ENCODE data around the gene OPRPN.

GRCh38 chr4:70399319-70399718 lies 1.6 kb downstream of the OPRPN start:
- no peak for TF ChIP-seq SP1 (IDR thresholded peaks at IDR 0.05; ENCODE audit: low read depth, low read length)
- TF ChIP-seq CTCF (IDR thresholded peaks at IDR 0.05; ENCODE audit: control extremely low read depth in 1 of 3, insufficient read depth in 1 of 3, low read depth in 1 of 3, low read length in 3 of 3), result no peak
- TF ChIP-seq EZH2 (IDR thresholded peaks at IDR 0.05; ENCODE audit: low read depth, low read length, severe bottlenecking), result no peak
- no peak for TF ChIP-seq MAX (IDR thresholded peaks at IDR 0.05)
- no peak for TF ChIP-seq KDM1A (IDR thresholded peaks at IDR 0.05; ENCODE audit: borderline replicate concordance, low read length)
- no peak for TF ChIP-seq JUN (IDR thresholded peaks at IDR 0.05; ENCODE audit: low read depth, low read length)
- no peak for TF ChIP-seq POLR2A (IDR thresholded peaks at IDR 0.05; ENCODE audit: control extremely low read depth in 1 of 2, low read depth in 2 of 2, low read length in 2 of 2)
- no peak for TF ChIP-seq TEAD4 (IDR thresholded peaks at IDR 0.05; ENCODE audit: low read depth, low read length)
- TF ChIP-seq POLR2AphosphoS5 (IDR thresholded peaks at IDR 0.05; ENCODE audit: low read depth, low read length), result no peak
- no peak for TF ChIP-seq EP300 (IDR thresholded peaks at IDR 0.05; ENCODE audit: borderline replicate concordance in 1 of 2, low read depth in 2 of 2, low read length in 2 of 2)
